ENCODE data around the gene PLCD3. TPM values are rescaled to one million over a fixed set of nuclear protein-coding genes. Genes with fewer than 3 reads are reported as not detected.

PLCD3 gene
- total and polyA plus RNA-seq, 12 donors = 5.8 to 246 (median 82.2) TPM

- Histone ChIP-seq H3K36me3 (replicated peaks in 1 of 2) (peaks cover 0 to under 1% of the 10 kb centered on the region in 2 donors), H3K27me3 (no peaks in the 10 kb centered on the region), H3K9me3 (replicated peaks in 1 of 3) (no peaks in the 10 kb centered on the region), H3K27ac (peak overlapping the region; percentile 86 to 98 (median 97)), H3K4me1 (replicated peaks in 1 of 2) (peaks cover 44 to 58% of the 10 kb centered on the region in 2 donors), H3K4me3 (peak overlapping the region in 2 of 4 donors; percentile 81 to 93)
- WGBS, 4 donors = 0% methylated on average over 4 to 69 of the region's 71 CpGs
- TF ChIP-seq CTCF (IDR thresholded peaks at IDR 0.05) = peak; percentile 66 to 95 (median 88)
- TF ChIP-seq POLR2A (IDR thresholded peaks at IDR 0.05) = peak; percentile 36 to 77
- intact Hi-C loops (cut with DNase I) = loop anchor here in 1 of 2 donors (10.0 kb wide), 1 partner anchor 358 kb away; no protein-coding TSS in a partner anchor
- peak; percentile 85 to 94 (median 88) for DNase-seq
These were observed 503 bp upstream of the PLCD3 start for GRCh38 chr17:45132572-45133463.

GRCh38 chr17:45131616-45132319 lies 547 bp downstream of the PLCD3 start:
- 7 to 12% (median 9%) methylated on average over 29 to 46 of the region's 46 CpGs; no CpG with 5 or more reads in 1 of the 4 donors for whole genome bisulfite sequencing, 4 donors

GRCh38 chr17:45130681-45131615 lies 1.4 kb downstream of the PLCD3 start:
- DNase-seq = no peak
- intact Hi-C loops (cut with DNase I) = loop anchor here in 1 of 2 donors (10.0 kb wide), 1 partner anchor 356 kb away; no protein-coding TSS in a partner anchor
- no peaks in the 10 kb centered on the region for H3K27me3 ChIP-seq
- no peaks in the 10 kb centered on the region for H3K36me3 ChIP-seq (replicated peaks in 1 of 2)
- H3K27ac ChIP-seq = peak overlapping the region; percentile 80 to 98 (median 97)
- H3K4me1 ChIP-seq (replicated peaks in 1 of 2) = peaks cover 42 to 48% of the 10 kb centered on the region in 2 donors
- H3K9me3 ChIP-seq (replicated peaks in 1 of 3) = no peaks in the 10 kb centered on the region
- TF ChIP-seq CTCF (IDR thresholded peaks at IDR 0.05) = no peak
- no peak for TF ChIP-seq POLR2A (IDR thresholded peaks at IDR 0.05)
- WGBS, 4 donors = 76 to 83% (median 79%) methylated on average over 14 to 17 of the region's 17 CpGs
- H3K4me3 ChIP-seq = peak overlapping the region in 3 of 4 donors; percentile 63 to 93 (median 81)

More at GRCh38 chr17:45131616-45132319, 547 bp downstream of the PLCD3 start:
- TF ChIP-seq CTCF (IDR thresholded peaks at IDR 0.05) (peak; percentile 71 to 93 (median 84)), POLR2A (IDR thresholded peaks at IDR 0.05) (no peak)
- peak overlapping the region; percentile 80 to 98 (median 97) for H3K27ac ChIP-seq
- H3K4me1 ChIP-seq (replicated peaks in 1 of 2) = peaks cover 47 to 57% of the 10 kb centered on the region in 2 donors
- intact Hi-C loops (cut with DNase I) = loop anchor here in 1 of 2 donors (10.0 kb wide), 1 partner anchor 357 kb away; no protein-coding TSS in a partner anchor
- H3K4me3 ChIP-seq = peak overlapping the region; percentile 36 to 93 (median 72)
- H3K9me3 ChIP-seq (replicated peaks in 1 of 3) = no peaks in the 10 kb centered on the region
- H3K36me3 ChIP-seq (replicated peaks in 1 of 2) = no peaks in the 10 kb centered on the region
- H3K27me3 ChIP-seq = no peaks in the 10 kb centered on the region
- peak in 4 of 7 donors; percentile 42 to 74 (median 65) for DNase-seq

All from adrenal gland (tissue), 12 donors.